ENCODE results near the gene TMEM87B.

GRCh38 chr2:112012556-112012955, 42.5 kb upstream of the TMEM87B start:
- TF ChIP-seq, protein P1, sequence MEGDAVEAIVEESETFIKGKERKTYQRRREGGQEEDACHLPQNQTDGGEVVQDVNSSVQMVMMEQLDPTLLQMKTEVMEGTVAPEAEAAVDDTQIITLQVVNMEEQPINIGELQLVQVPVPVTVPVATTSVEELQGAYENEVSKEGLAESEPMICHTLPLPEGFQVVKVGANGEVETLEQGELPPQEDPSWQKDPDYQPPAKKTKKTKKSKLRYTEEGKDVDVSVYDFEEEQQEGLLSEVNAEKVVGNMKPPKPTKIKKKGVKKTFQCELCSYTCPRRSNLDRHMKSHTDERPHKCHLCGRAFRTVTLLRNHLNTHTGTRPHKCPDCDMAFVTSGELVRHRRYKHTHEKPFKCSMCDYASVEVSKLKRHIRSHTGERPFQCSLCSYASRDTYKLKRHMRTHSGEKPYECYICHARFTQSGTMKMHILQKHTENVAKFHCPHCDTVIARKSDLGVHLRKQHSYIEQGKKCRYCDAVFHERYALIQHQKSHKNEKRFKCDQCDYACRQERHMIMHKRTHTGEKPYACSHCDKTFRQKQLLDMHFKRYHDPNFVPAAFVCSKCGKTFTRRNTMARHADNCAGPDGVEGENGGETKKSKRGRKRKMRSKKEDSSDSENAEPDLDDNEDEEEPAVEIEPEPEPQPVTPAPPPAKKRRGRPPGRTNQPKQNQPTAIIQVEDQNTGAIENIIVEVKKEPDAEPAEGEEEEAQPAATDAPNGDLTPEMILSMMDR (conservative IDR thresholded peaks at IDR 0.05; ENCODE audit: low read length): no peak
- TF ChIP-seq EZH2phosphoT487 (IDR thresholded peaks at IDR 0.05; ENCODE audit: borderline replicate concordance, low read depth, low read length): no peak

Data from OCI-LY7 (cell line).